Measurements from ENCODE around the gene WNT3A.

DNA sequence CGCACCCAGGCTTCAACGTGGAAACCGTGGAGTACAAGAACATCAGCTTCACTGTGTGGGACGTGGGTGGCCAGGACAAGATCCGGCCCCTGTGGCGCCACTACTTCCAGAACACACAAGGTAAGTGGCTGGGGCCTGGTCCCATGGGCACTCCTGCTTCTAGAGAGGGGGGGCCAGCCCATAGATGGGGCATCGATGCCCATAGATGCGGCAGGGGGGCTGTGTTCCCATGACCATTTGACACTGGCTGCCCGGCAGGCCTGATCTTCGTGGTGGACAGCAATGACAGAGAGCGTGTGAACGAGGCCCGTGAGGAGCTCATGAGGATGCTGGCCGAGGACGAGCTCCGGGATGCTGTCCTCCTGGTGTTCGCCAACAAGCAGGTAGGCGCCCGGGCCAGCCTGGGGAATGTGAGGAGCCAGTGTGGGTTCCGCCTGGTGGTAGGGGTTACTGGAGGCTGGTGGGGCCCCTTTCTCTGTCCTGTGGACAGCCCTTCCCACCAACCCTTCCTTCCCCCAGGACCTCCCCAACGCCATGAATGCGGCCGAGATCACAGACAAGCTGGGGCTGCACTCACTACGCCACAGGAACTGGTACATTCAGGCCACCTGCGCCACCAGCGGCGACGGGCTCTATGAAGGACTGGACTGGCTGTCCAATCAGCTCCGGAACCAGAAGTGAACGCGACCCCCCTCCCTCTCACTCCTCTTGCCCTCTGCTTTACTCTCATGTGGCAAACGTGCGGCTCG, 90.7 kb downstream of the WNT3A start:
- TF ChIP-seq, protein P1, sequence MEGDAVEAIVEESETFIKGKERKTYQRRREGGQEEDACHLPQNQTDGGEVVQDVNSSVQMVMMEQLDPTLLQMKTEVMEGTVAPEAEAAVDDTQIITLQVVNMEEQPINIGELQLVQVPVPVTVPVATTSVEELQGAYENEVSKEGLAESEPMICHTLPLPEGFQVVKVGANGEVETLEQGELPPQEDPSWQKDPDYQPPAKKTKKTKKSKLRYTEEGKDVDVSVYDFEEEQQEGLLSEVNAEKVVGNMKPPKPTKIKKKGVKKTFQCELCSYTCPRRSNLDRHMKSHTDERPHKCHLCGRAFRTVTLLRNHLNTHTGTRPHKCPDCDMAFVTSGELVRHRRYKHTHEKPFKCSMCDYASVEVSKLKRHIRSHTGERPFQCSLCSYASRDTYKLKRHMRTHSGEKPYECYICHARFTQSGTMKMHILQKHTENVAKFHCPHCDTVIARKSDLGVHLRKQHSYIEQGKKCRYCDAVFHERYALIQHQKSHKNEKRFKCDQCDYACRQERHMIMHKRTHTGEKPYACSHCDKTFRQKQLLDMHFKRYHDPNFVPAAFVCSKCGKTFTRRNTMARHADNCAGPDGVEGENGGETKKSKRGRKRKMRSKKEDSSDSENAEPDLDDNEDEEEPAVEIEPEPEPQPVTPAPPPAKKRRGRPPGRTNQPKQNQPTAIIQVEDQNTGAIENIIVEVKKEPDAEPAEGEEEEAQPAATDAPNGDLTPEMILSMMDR (IDR thresholded peaks at IDR 0.05; ENCODE audit: extremely low read depth in 1 of 2, insufficient read depth in 1 of 2, low read depth in 1 of 2, low read length in 2 of 2), result no peak
- TF ChIP-seq, protein P2, sequence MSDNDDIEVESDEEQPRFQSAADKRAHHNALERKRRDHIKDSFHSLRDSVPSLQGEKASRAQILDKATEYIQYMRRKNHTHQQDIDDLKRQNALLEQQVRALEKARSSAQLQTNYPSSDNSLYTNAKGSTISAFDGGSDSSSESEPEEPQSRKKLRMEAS (IDR thresholded peaks at IDR 0.05; ENCODE audit: insufficient read depth, insufficient read length), result no peak
- no peak for TF ChIP-seq POLR2A (IDR thresholded peaks at IDR 0.05; ENCODE audit: low read depth, low read length)

All from endothelial cell of umbilical vein (primary cell).